ENCODE data around the gene DCX. TPM values are rescaled to one million over a fixed set of nuclear protein-coding genes. Genes with fewer than 3 reads are reported as not detected.

The DCX gene
- total and polyA plus RNA-seq, 5 donors from 2014 or later: not detected

GRCh38 chrX:111265486-111265885 lies 146.5 kb downstream of the DCX start:
- no peaks in the 10 kb centered on the region for H3K27me3 Mint-ChIP-seq
- Histone ChIP-seq H3K4me3 (ENCODE audit: low read depth, low read length) (no peak overlapping the region), H3K36me3 (ENCODE audit: control insufficient read depth, insufficient read depth, low read length) (no peaks in the 10 kb centered on the region), H3K27me3 (ENCODE audit: control insufficient read depth, insufficient read depth, low read length) (no peaks in the 10 kb centered on the region), H3K4me1 (ENCODE audit: control insufficient read depth, insufficient read depth, low read length, poor library complexity, severe bottlenecking) (no peaks in the 10 kb centered on the region), H3K27ac (ENCODE audit: insufficient read depth, low read length, poor library complexity, severe bottlenecking) (no peak overlapping the region), H3K9me3 (ENCODE audit: control insufficient read depth in 2 of 2, low read length in 2 of 2) (no peaks in the 10 kb centered on the region)
- no peaks in the 10 kb centered on the region for H3K36me3 Mint-ChIP-seq
- no peaks in the 10 kb centered on the region for H3K4me1 Mint-ChIP-seq
- ATAC-seq (ENCODE audit: low read depth in 2 of 2) (no peak), DNase-seq (no peak)
- H3K4me3 Mint-ChIP-seq: no peak overlapping the region
- H3K27ac Mint-ChIP-seq: no peak overlapping the region
- H3K9me3 Mint-ChIP-seq: peaks cover 0 to 5% (median 0%) of the 10 kb centered on the region in 7 donors

DNA sequence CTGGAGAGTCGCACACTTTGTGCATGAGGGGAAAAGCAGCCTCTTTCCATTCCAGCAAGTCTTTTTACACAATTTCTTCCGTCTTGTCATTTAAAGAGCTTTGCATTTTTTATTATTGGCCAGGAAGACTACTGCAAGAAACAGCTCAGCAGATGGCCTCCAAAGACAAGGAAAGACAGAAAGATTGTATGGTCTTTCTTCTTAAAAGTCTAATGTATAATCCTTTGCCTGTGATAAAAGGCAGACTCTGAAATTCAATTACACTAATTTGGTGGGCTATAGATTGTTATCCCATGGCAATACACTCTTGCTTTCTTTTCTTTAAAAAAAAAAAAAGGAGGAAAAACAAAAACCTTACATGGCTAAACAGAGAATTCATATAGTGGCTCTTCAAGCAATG lies 147.6 kb downstream of the DCX start:
- Histone ChIP-seq H3K9me3 (ENCODE audit: control insufficient read depth in 2 of 2, low read length in 2 of 2) (no peaks in the 10 kb centered on the region), H3K4me1 (ENCODE audit: control insufficient read depth, insufficient read depth, low read length, poor library complexity, severe bottlenecking) (no peaks in the 10 kb centered on the region), H3K36me3 (ENCODE audit: control insufficient read depth, insufficient read depth, low read length) (no peaks in the 10 kb centered on the region), H3K27me3 (ENCODE audit: control insufficient read depth, insufficient read depth, low read length) (no peaks in the 10 kb centered on the region), H3K27ac (ENCODE audit: insufficient read depth, low read length, poor library complexity, severe bottlenecking) (no peak overlapping the region), H3K4me3 (ENCODE audit: low read depth, low read length) (no peak overlapping the region)
- peaks cover 0 to 5% (median 0%) of the 10 kb centered on the region in 7 donors for H3K9me3 Mint-ChIP-seq
- H3K27me3 Mint-ChIP-seq: no peaks in the 10 kb centered on the region
- no peaks in the 10 kb centered on the region for H3K4me1 Mint-ChIP-seq
- no peaks in the 10 kb centered on the region for H3K36me3 Mint-ChIP-seq
- H3K27ac Mint-ChIP-seq: no peak overlapping the region
- H3K4me3 Mint-ChIP-seq: no peak overlapping the region
- ATAC-seq (ENCODE audit: low read depth in 2 of 2) (no peak), DNase-seq (no peak)

GRCh38 chrX:111262086-111262485 lies 149.9 kb downstream of the DCX start:
- H3K4me3 Mint-ChIP-seq: no peak overlapping the region
- ATAC-seq (ENCODE audit: low read depth in 2 of 2) (no peak), DNase-seq (no peak)
- H3K9me3 Mint-ChIP-seq: peaks cover 0 to 5% (median 0%) of the 10 kb centered on the region in 7 donors
- Histone ChIP-seq H3K9me3 (ENCODE audit: control insufficient read depth in 2 of 2, low read length in 2 of 2) (no peaks in the 10 kb centered on the region), H3K27ac (ENCODE audit: insufficient read depth, low read length, poor library complexity, severe bottlenecking) (no peak overlapping the region), H3K4me3 (ENCODE audit: low read depth, low read length) (no peak overlapping the region), H3K36me3 (ENCODE audit: control insufficient read depth, insufficient read depth, low read length) (no peaks in the 10 kb centered on the region), H3K4me1 (ENCODE audit: control insufficient read depth, insufficient read depth, low read length, poor library complexity, severe bottlenecking) (no peaks in the 10 kb centered on the region), H3K27me3 (ENCODE audit: control insufficient read depth, insufficient read depth, low read length) (no peaks in the 10 kb centered on the region)
- H3K27ac Mint-ChIP-seq: no peak overlapping the region
- no peaks in the 10 kb centered on the region for H3K4me1 Mint-ChIP-seq
- no peaks in the 10 kb centered on the region for H3K27me3 Mint-ChIP-seq
- no peaks in the 10 kb centered on the region for H3K36me3 Mint-ChIP-seq

DNA sequence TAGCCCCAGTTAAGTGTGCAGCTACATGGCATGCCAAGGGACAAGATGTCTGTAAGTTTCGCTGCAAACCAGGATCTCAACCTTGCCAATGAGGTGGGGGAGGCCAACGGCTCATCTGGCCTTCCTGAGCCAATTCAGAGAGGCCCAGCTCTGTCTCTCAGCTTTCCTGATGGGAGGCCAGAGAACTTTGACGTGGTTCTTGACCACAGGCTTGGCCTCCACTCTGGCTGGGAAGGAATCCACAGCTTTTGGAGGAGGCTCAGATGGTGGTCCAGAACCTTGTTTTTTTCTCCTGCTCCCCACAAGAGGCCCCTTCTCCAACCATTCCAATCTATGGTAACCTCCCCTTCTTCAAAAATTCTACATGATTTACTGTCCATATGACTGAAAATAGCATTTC lies 151.5 kb downstream of the DCX start:
- no peak overlapping the region for H3K4me3 Mint-ChIP-seq
- no peaks in the 10 kb centered on the region for H3K4me1 Mint-ChIP-seq
- peaks cover 0 to 3% (median 0%) of the 10 kb centered on the region in 7 donors for H3K9me3 Mint-ChIP-seq
- ATAC-seq (ENCODE audit: low read depth in 2 of 2): no peak
- no peaks in the 10 kb centered on the region for H3K36me3 Mint-ChIP-seq
- H3K27ac Mint-ChIP-seq: no peak overlapping the region
- H3K36me3 ChIP-seq (ENCODE audit: control insufficient read depth, insufficient read depth, low read length): no peaks in the 10 kb centered on the region
- H3K27me3 ChIP-seq (ENCODE audit: control insufficient read depth, insufficient read depth, low read length): no peaks in the 10 kb centered on the region
- H3K27ac ChIP-seq (ENCODE audit: insufficient read depth, low read length, poor library complexity, severe bottlenecking): no peak overlapping the region
- no peaks in the 10 kb centered on the region for H3K4me1 ChIP-seq (ENCODE audit: control insufficient read depth, insufficient read depth, low read length, poor library complexity, severe bottlenecking)
- no peaks in the 10 kb centered on the region for H3K9me3 ChIP-seq (ENCODE audit: control insufficient read depth in 2 of 2, low read length in 2 of 2)
- no peak overlapping the region for H3K4me3 ChIP-seq (ENCODE audit: low read depth, low read length)
- no peaks in the 10 kb centered on the region for H3K27me3 Mint-ChIP-seq
- DNase-seq: no peak

- Histone ChIP-seq H3K36me3 (ENCODE audit: control insufficient read depth, insufficient read depth, low read length) (no peaks in the 10 kb centered on the region), H3K4me3 (ENCODE audit: low read depth, low read length) (no peak overlapping the region), H3K27ac (ENCODE audit: insufficient read depth, low read length, poor library complexity, severe bottlenecking) (no peak overlapping the region), H3K4me1 (ENCODE audit: control insufficient read depth, insufficient read depth, low read length, poor library complexity, severe bottlenecking) (no peaks in the 10 kb centered on the region), H3K27me3 (ENCODE audit: control insufficient read depth, insufficient read depth, low read length) (no peaks in the 10 kb centered on the region), H3K9me3 (ENCODE audit: control insufficient read depth in 2 of 2, low read length in 2 of 2) (no peaks in the 10 kb centered on the region)
- no peaks in the 10 kb centered on the region for H3K27me3 Mint-ChIP-seq
- no peaks in the 10 kb centered on the region for H3K4me1 Mint-ChIP-seq
- H3K27ac Mint-ChIP-seq: no peak overlapping the region
- peaks cover 0 to 3% (median 0%) of the 10 kb centered on the region in 7 donors for H3K9me3 Mint-ChIP-seq
- DNase-seq (no peak), ATAC-seq (ENCODE audit: low read depth in 2 of 2) (no peak)
- no peak overlapping the region for H3K4me3 Mint-ChIP-seq
- H3K36me3 Mint-ChIP-seq: no peaks in the 10 kb centered on the region
Measured at GRCh38 chrX:111259559-111259958, 152.4 kb downstream of the DCX start.

- H3K4me3 Mint-ChIP-seq: no peak overlapping the region
- H3K36me3 Mint-ChIP-seq: no peaks in the 10 kb centered on the region
- H3K27ac ChIP-seq (ENCODE audit: insufficient read depth, low read length, poor library complexity, severe bottlenecking): no peak overlapping the region
- peaks cover 0 to 3% (median 0%) of the 10 kb centered on the region in 7 donors for H3K9me3 Mint-ChIP-seq
- no peaks in the 10 kb centered on the region for H3K27me3 Mint-ChIP-seq
- ATAC-seq (ENCODE audit: low read depth in 2 of 2) (no peak), DNase-seq (no peak)
- H3K4me3 ChIP-seq (ENCODE audit: low read depth, low read length): no peak overlapping the region
- H3K27me3 ChIP-seq (ENCODE audit: control insufficient read depth, insufficient read depth, low read length): no peaks in the 10 kb centered on the region
- H3K9me3 ChIP-seq (ENCODE audit: control insufficient read depth in 2 of 2, low read length in 2 of 2): no peaks in the 10 kb centered on the region
- H3K4me1 Mint-ChIP-seq: no peaks in the 10 kb centered on the region
- no peaks in the 10 kb centered on the region for H3K4me1 ChIP-seq (ENCODE audit: control insufficient read depth, insufficient read depth, low read length, poor library complexity, severe bottlenecking)
- H3K27ac Mint-ChIP-seq: no peak overlapping the region
- H3K36me3 ChIP-seq (ENCODE audit: control insufficient read depth, insufficient read depth, low read length): no peaks in the 10 kb centered on the region
Measured at GRCh38 chrX:111257733-111258132, 154.3 kb downstream of the DCX start.

DNA sequence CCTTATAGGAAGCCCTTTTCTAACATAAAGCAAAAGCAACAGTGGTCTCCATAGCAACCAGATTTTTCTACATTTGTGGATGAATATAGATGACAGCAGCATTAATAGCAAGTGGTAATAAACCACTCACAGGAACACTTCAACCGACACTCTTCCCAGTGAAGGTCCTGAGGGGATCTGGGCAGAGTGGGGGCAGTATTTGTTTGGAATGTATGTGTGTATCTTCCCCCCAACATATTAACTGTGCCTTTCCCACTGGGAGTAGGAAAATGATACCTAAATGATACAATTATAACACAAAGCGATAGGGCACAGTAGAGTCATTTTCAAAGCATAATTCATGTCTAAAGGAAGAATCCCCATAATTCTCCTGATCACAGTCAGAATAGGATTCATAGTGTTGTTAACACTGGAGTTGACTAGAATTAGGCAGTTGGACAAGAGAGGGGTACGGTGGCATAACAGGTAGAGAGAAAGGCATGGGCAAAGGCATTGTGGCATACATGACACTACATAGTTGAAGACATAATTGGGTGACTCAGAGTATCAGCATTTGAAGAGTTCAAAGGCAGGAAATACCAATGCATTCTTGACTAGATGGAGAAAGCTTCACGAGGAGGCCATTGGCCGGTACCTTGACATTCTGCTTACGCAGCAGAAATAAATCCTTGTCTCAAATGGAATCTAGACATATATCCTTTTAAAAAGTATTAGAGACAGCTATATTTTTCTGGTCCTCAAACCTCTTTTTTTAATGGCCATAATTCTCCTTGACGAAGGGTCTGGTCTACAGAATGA lies 156.9 kb downstream of the DCX start:
- H3K27me3 ChIP-seq (ENCODE audit: control insufficient read depth, insufficient read depth, low read length): no peaks in the 10 kb centered on the region
- H3K4me1 Mint-ChIP-seq: no peaks in the 10 kb centered on the region
- H3K9me3 Mint-ChIP-seq: no peaks in the 10 kb centered on the region
- H3K36me3 Mint-ChIP-seq: no peaks in the 10 kb centered on the region
- no peaks in the 10 kb centered on the region for H3K36me3 ChIP-seq (ENCODE audit: control insufficient read depth, insufficient read depth, low read length)
- no peak overlapping the region for H3K4me3 ChIP-seq (ENCODE audit: low read depth, low read length)
- H3K4me1 ChIP-seq (ENCODE audit: control insufficient read depth, insufficient read depth, low read length, poor library complexity, severe bottlenecking): no peaks in the 10 kb centered on the region
- ATAC-seq (ENCODE audit: low read depth in 2 of 2): no peak
- H3K9me3 ChIP-seq (ENCODE audit: control insufficient read depth in 2 of 2, low read length in 2 of 2): no peaks in the 10 kb centered on the region
- no peak overlapping the region for H3K4me3 Mint-ChIP-seq
- no peak for DNase-seq
- H3K27ac Mint-ChIP-seq: no peak overlapping the region
- peaks cover 4% of the 10 kb centered on the region for H3K27me3 Mint-ChIP-seq
- H3K27ac ChIP-seq (ENCODE audit: insufficient read depth, low read length, poor library complexity, severe bottlenecking): no peak overlapping the region

DNA sequence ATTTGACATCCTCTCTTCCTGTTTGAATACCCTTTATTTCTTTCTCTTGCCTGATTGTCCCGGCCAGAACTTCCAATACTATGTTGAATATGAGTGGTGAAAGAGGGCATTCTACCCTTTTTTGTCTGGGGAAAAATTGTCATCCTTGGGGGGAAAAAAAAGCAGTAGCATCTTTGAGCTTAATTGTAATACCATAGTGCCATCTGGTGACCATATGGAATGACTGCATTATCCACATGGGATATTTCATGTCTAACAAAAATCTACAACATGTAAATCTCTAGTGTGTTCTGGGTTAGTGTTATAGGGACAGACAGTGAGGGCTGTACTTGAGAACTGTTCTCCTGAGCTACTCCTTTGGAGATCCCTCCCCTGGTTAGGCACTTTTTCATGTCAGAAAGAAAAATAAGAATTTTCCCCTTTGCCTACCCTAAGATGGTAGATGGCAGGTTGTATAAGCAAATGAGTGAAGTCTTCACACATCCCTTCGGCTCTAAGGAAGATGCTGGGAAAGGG lies 167.7 kb downstream of the DCX start:
- ATAC-seq (ENCODE audit: low read depth in 2 of 2) (no peak), DNase-seq (peak in 1 of 3 donors; percentile 2)
- Histone ChIP-seq H3K4me1 (ENCODE audit: control insufficient read depth, insufficient read depth, low read length, poor library complexity, severe bottlenecking) (no peaks in the 10 kb centered on the region), H3K4me3 (ENCODE audit: low read depth, low read length) (no peak overlapping the region), H3K9me3 (ENCODE audit: control insufficient read depth in 2 of 2, low read length in 2 of 2) (no peaks in the 10 kb centered on the region), H3K27me3 (ENCODE audit: control insufficient read depth, insufficient read depth, low read length) (no peaks in the 10 kb centered on the region), H3K27ac (ENCODE audit: insufficient read depth, low read length, poor library complexity, severe bottlenecking) (no peak overlapping the region), H3K36me3 (ENCODE audit: control insufficient read depth, insufficient read depth, low read length) (no peaks in the 10 kb centered on the region)
- Mint-ChIP-seq H3K9me3 (peaks cover 0 to 3% (median 0%) of the 10 kb centered on the region in 7 donors), H3K27ac (no peak overlapping the region), H3K4me1 (no peaks in the 10 kb centered on the region), H3K4me3 (no peak overlapping the region), H3K27me3 (peaks cover 4% of the 10 kb centered on the region), H3K36me3 (no peaks in the 10 kb centered on the region)

All from CD4-positive, CD25-positive, alpha-beta regulatory T cell (primary cell).